A549 (cell line): ENCODE results near the gene VAV3.

Source experiments
- JUNB ChIP-seq: fragments of >200 bp; sonication (Bioruptor Twin); formaldehyde crosslinking; IDR thresholded peaks from 2 replicates; pipeline ENCODE4 v1.6.1; 2016
- POLR2A ChIP-seq: IDR thresholded peaks from 2 replicates; pipeline ENCODE4 v1.6.1; 2012; ENCODE audit warnings: mild to moderate bottlenecking, low read length
- RFX5 ChIP-seq: fragments of 450-650 bp; IDR thresholded peaks from 2 replicates; pipeline ENCODE4 v1.7.1; 2014; ENCODE audit warnings: antibody characterized with exemption, mild to moderate bottlenecking, moderate library complexity
- SMC3 ChIP-seq: fragments of >200 bp; sonication (Bioruptor Twin); formaldehyde crosslinking; IDR thresholded peaks from 3 replicates; pipeline ENCODE4 v1.6.1; 2018; ENCODE audit warnings: inconsistent platforms
- TF ChIP-seq, protein P1 (sequence below): fragments of 200-600 bp; sonication (generic); IDR thresholded peaks from 2 replicates; pipeline ENCODE4 v1.6.1; 2016; ENCODE audit warnings: antibody characterized with exemption, mild to moderate bottlenecking, moderate library complexity

DNA sequence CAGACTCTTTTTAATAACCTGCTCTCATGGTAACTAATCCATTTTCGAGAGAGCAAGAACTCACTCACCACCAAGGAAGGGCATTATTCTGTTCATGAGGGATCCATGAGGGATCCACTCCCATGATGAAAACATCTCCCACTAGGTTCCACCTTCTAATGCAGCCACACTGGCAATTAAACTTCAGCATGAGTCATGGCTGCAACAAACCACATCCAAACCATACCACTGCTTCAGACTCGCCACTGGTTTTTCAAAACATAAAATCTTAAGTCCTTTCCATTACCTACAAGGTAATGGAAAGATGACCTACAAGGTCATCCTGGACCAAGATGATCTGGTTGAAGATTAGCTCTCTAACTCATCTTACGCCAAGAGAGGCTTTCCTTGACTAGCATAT is 405.1 kb downstream of the VAV3 start:
- TF ChIP-seq JUNB (no peak), RFX5 (no peak), POLR2A (no peak), SMC3 (no peak)
- TF ChIP-seq, protein P1, sequence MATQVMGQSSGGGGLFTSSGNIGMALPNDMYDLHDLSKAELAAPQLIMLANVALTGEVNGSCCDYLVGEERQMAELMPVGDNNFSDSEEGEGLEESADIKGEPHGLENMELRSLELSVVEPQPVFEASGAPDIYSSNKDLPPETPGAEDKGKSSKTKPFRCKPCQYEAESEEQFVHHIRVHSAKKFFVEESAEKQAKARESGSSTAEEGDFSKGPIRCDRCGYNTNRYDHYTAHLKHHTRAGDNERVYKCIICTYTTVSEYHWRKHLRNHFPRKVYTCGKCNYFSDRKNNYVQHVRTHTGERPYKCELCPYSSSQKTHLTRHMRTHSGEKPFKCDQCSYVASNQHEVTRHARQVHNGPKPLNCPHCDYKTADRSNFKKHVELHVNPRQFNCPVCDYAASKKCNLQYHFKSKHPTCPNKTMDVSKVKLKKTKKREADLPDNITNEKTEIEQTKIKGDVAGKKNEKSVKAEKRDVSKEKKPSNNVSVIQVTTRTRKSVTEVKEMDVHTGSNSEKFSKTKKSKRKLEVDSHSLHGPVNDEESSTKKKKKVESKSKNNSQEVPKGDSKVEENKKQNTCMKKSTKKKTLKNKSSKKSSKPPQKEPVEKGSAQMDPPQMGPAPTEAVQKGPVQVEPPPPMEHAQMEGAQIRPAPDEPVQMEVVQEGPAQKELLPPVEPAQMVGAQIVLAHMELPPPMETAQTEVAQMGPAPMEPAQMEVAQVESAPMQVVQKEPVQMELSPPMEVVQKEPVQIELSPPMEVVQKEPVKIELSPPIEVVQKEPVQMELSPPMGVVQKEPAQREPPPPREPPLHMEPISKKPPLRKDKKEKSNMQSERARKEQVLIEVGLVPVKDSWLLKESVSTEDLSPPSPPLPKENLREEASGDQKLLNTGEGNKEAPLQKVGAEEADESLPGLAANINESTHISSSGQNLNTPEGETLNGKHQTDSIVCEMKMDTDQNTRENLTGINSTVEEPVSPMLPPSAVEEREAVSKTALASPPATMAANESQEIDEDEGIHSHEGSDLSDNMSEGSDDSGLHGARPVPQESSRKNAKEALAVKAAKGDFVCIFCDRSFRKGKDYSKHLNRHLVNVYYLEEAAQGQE: no peak
